Left ventricle myocardium inferior (tissue), 1 donor: Measurements from ENCODE around the gene CUX1. TPM values are rescaled to one million over a fixed set of nuclear protein-coding genes. Genes with fewer than 3 reads are reported as not detected.

Experiments used
- DNase-seq: peaks from one replicate; pipeline ENCODE4 v3.0.0-alpha.2; 2020
- H3K27ac ChIP-seq: fragments of 200-600 bp; replicated peaks from 2 replicates; pipeline ENCODE4 v1.8.0; 2021
- H3K27me3 ChIP-seq: fragments of 200-600 bp; 2 replicates; pipeline ENCODE4 v1.8.0; 2021; ENCODE audit warnings: low read depth
- H3K36me3 ChIP-seq: fragments of 200-600 bp; 2 replicates; pipeline ENCODE4 v1.8.0; 2021
- H3K4me1 ChIP-seq: fragments of 200-600 bp; 2 replicates; pipeline ENCODE4 v1.8.0; 2021
- H3K4me3 ChIP-seq: fragments of 200-600 bp; 2 replicates; pipeline ENCODE4 v1.8.0; 2021; ENCODE audit warnings: mild to moderate bottlenecking, moderate library complexity
- H3K9me3 ChIP-seq: fragments of 200-600 bp; replicated peaks from 2 replicates; pipeline ENCODE4 v1.8.0; 2021
- CTCF ChIP-seq: fragments of 200-600 bp; IDR thresholded peaks from 2 replicates; pipeline ENCODE4 v1.8.0; 2021; ENCODE audit warnings: antibody characterized with exemption, mild to moderate bottlenecking, borderline replicate concordance
- intact Hi-C: fragments of 100-400 bp; cut with micrococcal nuclease; formaldehyde crosslinking; loops from one replicate; pipeline ENCODE4 v1.11.0; 2022
- total RNA-seq: library from RNA; stranded (reverse); fragmentation: NEBNext Ultra II Directional; extraction: Animal tissue kit (Norgen Biotek cat#: 25700); gene quantifications from one replicate; pipeline ENCODE4 v1.2.1, GENCODE V29; 2021
- donor health status: DM: no; HTN: yes; CAD: no; lungs with severe emphysema.

CUX1 gene
- total RNA-seq, 1 donor from 2014 or later: 125 TPM

DNA sequence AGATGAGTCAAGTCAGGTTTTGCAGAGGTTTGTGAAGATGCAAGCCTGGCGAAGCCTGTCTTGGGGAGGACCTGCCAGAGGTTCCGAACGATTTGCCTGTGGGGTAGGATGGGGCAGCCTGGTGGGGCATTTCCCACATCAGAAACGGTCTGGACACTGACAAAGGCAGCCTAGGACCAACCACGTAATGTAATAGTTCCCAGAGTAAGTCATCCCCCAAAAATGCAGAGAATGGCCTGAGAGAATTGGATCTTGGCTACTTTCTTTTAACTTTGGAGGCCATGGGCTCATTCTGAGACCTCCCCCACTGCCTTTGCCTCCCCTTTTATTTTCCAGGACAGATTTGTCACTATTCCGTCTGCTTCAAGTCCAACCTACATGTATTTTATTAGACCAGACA, 300.3 kb downstream of the CUX1 start:
- no peak for TF ChIP-seq CTCF
- intact Hi-C loops: no loop called here
- Histone ChIP-seq H3K36me3 (peaks cover 36% of the 10 kb centered on the region), H3K27ac (no peak overlapping the region), H3K27me3 (no peaks in the 10 kb centered on the region), H3K4me3 (no peak overlapping the region), H3K9me3 (no peaks in the 10 kb centered on the region), H3K4me1 (peaks cover 12% of the 10 kb centered on the region)
- no peak for DNase-seq

DNA sequence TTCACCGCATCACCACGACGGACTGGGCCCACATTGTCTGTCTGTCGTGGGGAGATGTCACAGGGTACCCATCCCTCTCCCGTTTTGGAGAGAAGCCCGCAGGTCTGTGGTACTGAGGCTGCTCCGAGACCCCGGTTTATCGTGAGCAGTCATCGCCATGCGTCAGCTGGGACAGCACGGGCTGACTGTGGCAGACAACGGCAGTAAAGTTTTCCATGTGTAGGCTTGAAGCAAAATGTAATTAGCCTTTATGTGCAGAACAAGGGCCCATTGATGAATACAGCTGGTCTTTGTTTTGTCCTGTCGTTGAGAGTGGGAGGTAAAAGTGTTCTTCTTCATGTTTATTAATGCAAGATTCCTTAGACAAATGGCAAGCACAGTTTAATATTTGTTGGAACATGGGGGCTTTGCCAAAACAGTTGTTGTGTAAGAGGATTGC, 301.8 kb downstream of the CUX1 start:
- DNase-seq: no peak

DNA sequence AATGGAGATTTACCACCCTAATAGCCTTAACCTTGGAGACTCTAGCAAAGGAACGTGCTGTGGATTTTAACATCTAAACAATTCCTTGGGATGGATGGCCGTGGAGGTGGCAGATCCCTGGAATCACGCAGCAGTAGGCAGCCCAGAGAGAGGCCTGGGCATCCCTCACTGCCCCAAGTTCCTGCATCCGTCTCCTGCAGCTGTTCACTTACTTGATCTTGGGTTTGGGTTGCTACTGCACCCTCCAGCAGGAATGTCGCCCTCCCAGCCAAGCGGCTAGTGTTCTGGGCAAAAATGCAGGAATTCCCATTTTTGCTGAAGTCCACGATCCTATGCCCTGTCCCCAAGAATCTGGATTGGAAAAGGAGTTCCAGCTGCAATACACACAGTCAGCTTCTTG, 302.5 kb downstream of the CUX1 start:
- H3K27ac ChIP-seq: peak overlapping the region; percentile 46
- H3K36me3 ChIP-seq: peaks cover 21% of the 10 kb centered on the region
- intact Hi-C loops: no loop called here

More for the DNA sequence above, 301.8 kb downstream of the CUX1 start:
- Histone ChIP-seq H3K27me3 (no peaks in the 10 kb centered on the region), H3K9me3 (no peaks in the 10 kb centered on the region), H3K4me1 (peaks cover 12% of the 10 kb centered on the region), H3K36me3 (peaks cover 26% of the 10 kb centered on the region), H3K4me3 (no peak overlapping the region), H3K27ac (peak overlapping the region; percentile 46)
- TF ChIP-seq CTCF: no peak
- intact Hi-C loops: no loop called here

GRCh38 chr7:102120666-102121195, 303.3 kb downstream of the CUX1 start:
- Histone ChIP-seq H3K9me3 (no peaks in the 10 kb centered on the region), H3K36me3 (peaks cover 13% of the 10 kb centered on the region), H3K27ac (no peak overlapping the region), H3K4me1 (peaks cover 12% of the 10 kb centered on the region), H3K27me3 (no peaks in the 10 kb centered on the region), H3K4me3 (no peak overlapping the region)
- DNase-seq: no peak
- no peak for TF ChIP-seq CTCF
- intact Hi-C loops: no loop called here

More for the DNA sequence above, 302.5 kb downstream of the CUX1 start:
- Histone ChIP-seq H3K4me3 (no peak overlapping the region), H3K27me3 (no peaks in the 10 kb centered on the region), H3K9me3 (no peaks in the 10 kb centered on the region), H3K4me1 (peaks cover 12% of the 10 kb centered on the region)
- no peak for TF ChIP-seq CTCF
- DNase-seq: no peak

DNA sequence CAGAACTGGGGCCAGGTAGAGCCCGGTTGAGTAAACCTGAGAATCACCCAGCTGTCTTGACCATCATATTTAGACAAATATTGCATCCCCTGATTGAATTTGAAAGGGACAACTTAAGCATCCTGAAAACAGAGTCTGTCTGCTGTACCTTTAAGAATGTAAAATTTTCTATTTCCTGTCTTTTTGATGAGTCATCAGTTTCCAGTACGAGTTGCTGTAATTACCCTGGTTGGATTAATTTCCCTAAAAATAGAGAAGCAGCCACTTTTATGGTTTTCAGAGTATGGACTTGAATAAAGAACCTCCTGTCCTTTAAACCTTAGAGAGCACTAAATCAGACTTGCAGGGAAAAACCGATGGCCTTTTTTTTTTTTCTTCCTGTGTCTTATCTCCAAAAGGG, 304.6 kb downstream of the CUX1 start:
- DNase-seq: no peak
- H3K4me1 ChIP-seq: peaks cover 12% of the 10 kb centered on the region
- H3K9me3 ChIP-seq: no peaks in the 10 kb centered on the region
- no peak overlapping the region for H3K27ac ChIP-seq
- no peaks in the 10 kb centered on the region for H3K27me3 ChIP-seq
- no peaks in the 10 kb centered on the region for H3K36me3 ChIP-seq
- no peak for TF ChIP-seq CTCF
- H3K4me3 ChIP-seq: no peak overlapping the region
- intact Hi-C loops: no loop called here
